Activated B cell treated with CpG ODN at 0.5 μM for 24 hours (primary cell): ENCODE measurements around the gene MCRIP1. TPM values are rescaled to one million over a fixed set of nuclear protein-coding genes. Genes with fewer than 3 reads are reported as not detected.

Experiments used
- ATAC-seq: fragments of 200-7000 bp; cut with Tn5 transposase; one replicate; pipeline ENCODE4 v1.10.0; 2021; ENCODE audit warnings: low read depth, mild to moderate bottlenecking, moderate library complexity
- CTCF ChIA-PET: fragments of 350-600 bp; sonication (Branson Sonifier 250); formaldehyde crosslinking; loops from one replicate; lab custom pipeline; 2021; ENCODE audit warnings: antibody characterized with exemption; lab: Charles Lee
- POLR2A ChIA-PET: fragments of 350-600 bp; sonication (Branson Sonifier 250); formaldehyde crosslinking; loops from one replicate; lab custom pipeline; 2021; ENCODE audit warnings: antibody characterized with exemption; lab: Charles Lee
- DNase-seq: peaks from one replicate; pipeline ENCODE4 v3.0.0; 2022
- H3K27ac Mint-ChIP-seq: one replicate; pipeline ENCODE4 v1.8.0; 2020; ENCODE audit warnings: mixed read lengths
- H3K27me3 Mint-ChIP-seq: one replicate; pipeline ENCODE4 v1.8.0; 2021; ENCODE audit warnings: mixed read lengths
- H3K36me3 Mint-ChIP-seq: one replicate; pipeline ENCODE4 v1.8.0; 2021; ENCODE audit warnings: low read depth, mixed read lengths
- H3K4me1 Mint-ChIP-seq: one replicate; pipeline ENCODE4 v1.8.0; 2021; ENCODE audit warnings: mixed read lengths
- H3K4me3 Mint-ChIP-seq: one replicate; pipeline ENCODE4 v1.8.0; 2020; ENCODE audit warnings: mild to moderate bottlenecking, mixed read lengths
- H3K9me3 Mint-ChIP-seq: one replicate; pipeline ENCODE4 v1.8.0; 2020; ENCODE audit warnings: mixed read lengths
- CTCF ChIP-seq: fragments of 200-600 bp; IDR thresholded peaks from one replicate; pipeline ENCODE4 v1.8.0; 2022; ENCODE audit warnings: antibody characterized with exemption, mild to moderate bottlenecking
- intact Hi-C: fragments of 100-400 bp; cut with micrococcal nuclease; formaldehyde crosslinking; loops from one replicate; pipeline ENCODE4 v1.15.1; 2024
- total RNA-seq: library from RNA; stranded (reverse); gene quantifications from 2 replicates; pipeline ENCODE4 v1.2.3, GENCODE V29; 2022

MCRIP1 gene
- total RNA-seq, 1 donor from 2014 or later = 75.0 TPM

DNA sequence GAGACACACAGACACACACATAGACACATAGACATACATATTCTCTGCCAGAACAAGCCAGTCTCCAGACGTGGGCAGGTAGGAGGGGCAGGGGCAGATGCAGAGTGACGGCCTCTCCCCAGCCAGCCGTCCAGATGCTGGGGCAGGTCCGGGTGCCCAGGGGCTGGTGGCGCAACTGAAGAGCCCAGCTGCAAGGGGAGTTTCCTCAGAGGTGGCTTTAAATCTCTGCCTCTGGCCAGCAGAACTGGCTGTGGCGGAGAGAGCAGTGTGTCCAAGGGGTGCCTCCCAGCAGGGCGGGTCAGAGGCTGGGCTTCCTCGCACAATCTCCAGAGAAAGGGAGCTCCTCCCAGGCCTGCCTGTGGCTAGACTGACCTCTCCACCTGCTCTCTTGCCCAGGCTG is 38.6 kb downstream of the MCRIP1 start:
- H3K27me3 Mint-ChIP-seq = no peaks in the 10 kb centered on the region
- H3K36me3 Mint-ChIP-seq = no peaks in the 10 kb centered on the region
- ChIA-PET CTCF (no interaction called here), POLR2A (no interaction called here)
- no peak for DNase-seq
- intact Hi-C loops = no loop called here
- TF ChIP-seq CTCF = no peak
- no peak for ATAC-seq
- no peak overlapping the region for H3K4me3 Mint-ChIP-seq
- H3K4me1 Mint-ChIP-seq = no peaks in the 10 kb centered on the region
- H3K27ac Mint-ChIP-seq = no peak overlapping the region
- H3K9me3 Mint-ChIP-seq = no peaks in the 10 kb centered on the region

DNA sequence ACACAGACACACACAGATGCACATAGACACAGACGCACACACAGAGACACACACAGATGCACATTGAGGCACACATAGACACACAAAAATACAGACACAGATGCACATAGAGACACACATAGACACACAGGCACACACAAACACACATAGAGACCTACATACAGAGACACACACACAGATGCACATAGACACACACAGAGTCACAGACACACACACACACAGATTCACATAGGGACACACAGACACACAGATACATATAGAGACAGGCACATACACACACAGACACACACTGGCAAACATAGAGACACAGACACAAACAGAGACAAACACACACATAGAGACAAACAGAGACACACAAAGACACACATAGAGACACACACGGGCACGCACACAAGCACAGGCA is 39.0 kb downstream of the MCRIP1 start:
- H3K27ac Mint-ChIP-seq = no peak overlapping the region
- TF ChIP-seq CTCF = no peak
- ChIA-PET POLR2A (no interaction called here), CTCF (no interaction called here)
- H3K27me3 Mint-ChIP-seq = no peaks in the 10 kb centered on the region
- H3K4me3 Mint-ChIP-seq = no peak overlapping the region
- intact Hi-C loops = no loop called here
- H3K4me1 Mint-ChIP-seq = no peaks in the 10 kb centered on the region
- H3K36me3 Mint-ChIP-seq = no peaks in the 10 kb centered on the region
- ATAC-seq (no peak), DNase-seq (no peak)
- H3K9me3 Mint-ChIP-seq = no peaks in the 10 kb centered on the region

GRCh38 chr17:81792675-81793615 is 40.1 kb downstream of the MCRIP1 start:
- no peaks in the 10 kb centered on the region for H3K36me3 Mint-ChIP-seq
- no peak overlapping the region for H3K4me3 Mint-ChIP-seq
- intact Hi-C loops = no loop called here
- H3K9me3 Mint-ChIP-seq = no peaks in the 10 kb centered on the region
- POLR2A ChIA-PET = no interaction called here
- DNase-seq = no peak
- H3K4me1 Mint-ChIP-seq = no peaks in the 10 kb centered on the region
- CTCF ChIA-PET = no interaction called here
- ATAC-seq = no peak
- no peak overlapping the region for H3K27ac Mint-ChIP-seq
- no peak for TF ChIP-seq CTCF
- no peaks in the 10 kb centered on the region for H3K27me3 Mint-ChIP-seq

Other genes with a start within 250 kb of the MCRIP1 start
- 96.8 and 132 TPM in 2 replicates for gene NPLOC4, start 196.2 kb downstream of the MCRIP1 start, total RNA-seq
- 0.34 and 0.95 TPM in 2 replicates for gene TSPAN10, start 196.1 kb downstream of the MCRIP1 start, total RNA-seq
- gene PDE6G, start 176.7 kb downstream of the MCRIP1 start, total RNA-seq = 0.42 and 1.2 TPM in 2 replicates
- gene OXLD1, start 166.7 kb downstream of the MCRIP1 start, total RNA-seq = 36.7 and 37.3 TPM in 2 replicates
- 34.7 and 41.3 TPM in 2 replicates for gene CCDC137, start 166.6 kb downstream of the MCRIP1 start, total RNA-seq
- gene ARL16, start 149.5 kb downstream of the MCRIP1 start, total RNA-seq = 30.7 and 33.3 TPM in 2 replicates
- 132 and 151 TPM in 2 replicates for gene HGS, start 149.3 kb downstream of the MCRIP1 start, total RNA-seq
- 68.8 and 69.8 TPM in 2 replicates for gene MRPL12, start 129.9 kb downstream of the MCRIP1 start, total RNA-seq
- 6.1 and 6.4 TPM in 2 replicates for gene SLC25A10, start 121.0 kb downstream of the MCRIP1 start, total RNA-seq
- 0.20 TPM in 1 of 2 replicates, not detected in the other for gene GCGR, start 29.1 kb downstream of the MCRIP1 start, total RNA-seq
- gene PPP1R27, start 1.8 kb upstream of the MCRIP1 start, total RNA-seq = not detected in 2 replicates
- gene P4HB, start 27.2 kb upstream of the MCRIP1 start, total RNA-seq = 202 and 225 TPM in 2 replicates
- 396 and 464 TPM in 2 replicates for gene ARHGDIA, start 38.0 kb upstream of the MCRIP1 start, total RNA-seq
- 85.3 and 99.3 TPM in 2 replicates for gene ALYREF, start 58.3 kb upstream of the MCRIP1 start, total RNA-seq
- 64.2 and 83.8 TPM in 2 replicates for gene ANAPC11, start 58.4 kb upstream of the MCRIP1 start, total RNA-seq
- 0.24 and 0.27 TPM in 2 replicates for gene NPB, start 68.9 kb upstream of the MCRIP1 start, total RNA-seq
- 40.3 and 44.1 TPM in 2 replicates for gene PCYT2, start 78.1 kb upstream of the MCRIP1 start, total RNA-seq
- 57.6 and 66.4 TPM in 2 replicates for gene SIRT7, start 84.9 kb upstream of the MCRIP1 start, total RNA-seq
- 27.9 and 30.7 TPM in 2 replicates for gene MAFG, start 94.4 kb upstream of the MCRIP1 start, total RNA-seq
- gene PYCR1, start 104.0 kb upstream of the MCRIP1 start, total RNA-seq = 28.5 and 37.2 TPM in 2 replicates
- not detected in 2 replicates for gene MYADML2, start 113.9 kb upstream of the MCRIP1 start, total RNA-seq
- 0.22 TPM in 1 of 2 replicates, not detected in the other for gene NOTUM, start 127.9 kb upstream of the MCRIP1 start, total RNA-seq
- 40.0 and 50.0 TPM in 2 replicates for gene ASPSCR1, start 144.3 kb upstream of the MCRIP1 start, total RNA-seq
- 37.4 and 41.7 TPM in 2 replicates for gene CENPX, start 189.6 kb upstream of the MCRIP1 start, total RNA-seq
- gene LRRC45, start 190.0 kb upstream of the MCRIP1 start, total RNA-seq = 10.6 and 10.8 TPM in 2 replicates
- gene RAC3, start 198.4 kb upstream of the MCRIP1 start, total RNA-seq = 0.49 TPM in 1 of 2 replicates, not detected in the other
- 84.3 and 85.2 TPM in 2 replicates for gene DCXR, start 204.4 kb upstream of the MCRIP1 start, total RNA-seq
- 17.7 and 18.7 TPM in 2 replicates for gene RFNG, start 218.5 kb upstream of the MCRIP1 start, total RNA-seq
- 88.7 and 94.7 TPM in 2 replicates for gene GPS1, start 218.6 kb upstream of the MCRIP1 start, total RNA-seq
- 127 and 134 TPM in 2 replicates for gene DUS1L, start 232.5 kb upstream of the MCRIP1 start, total RNA-seq